ENCODE results near the gene MAG. TPM values are rescaled to one million over a fixed set of nuclear protein-coding genes. Genes with fewer than 3 reads are reported as not detected.
"Not testable (repeated sequence)": the region's sequence is repeated elsewhere in the genome, so short reads cannot be mapped to it uniquely, and the experiment has no call there.

MAG gene
- total RNA-seq, 2 donors from 2014 or later = 13.9 TPM; not detected in 1

GRCh38 chr19:35355791-35356460 lies 64.0 kb downstream of the MAG start:
- 54% methylated on average over 6 of the region's 6 CpGs for WGBS
- TF ChIP-seq POLR2AphosphoS5 (IDR thresholded peaks at IDR 0.05) (no peak), POLR2A (IDR thresholded peaks at IDR 0.05) (no peak)
- TF ChIP-seq, protein P1, sequence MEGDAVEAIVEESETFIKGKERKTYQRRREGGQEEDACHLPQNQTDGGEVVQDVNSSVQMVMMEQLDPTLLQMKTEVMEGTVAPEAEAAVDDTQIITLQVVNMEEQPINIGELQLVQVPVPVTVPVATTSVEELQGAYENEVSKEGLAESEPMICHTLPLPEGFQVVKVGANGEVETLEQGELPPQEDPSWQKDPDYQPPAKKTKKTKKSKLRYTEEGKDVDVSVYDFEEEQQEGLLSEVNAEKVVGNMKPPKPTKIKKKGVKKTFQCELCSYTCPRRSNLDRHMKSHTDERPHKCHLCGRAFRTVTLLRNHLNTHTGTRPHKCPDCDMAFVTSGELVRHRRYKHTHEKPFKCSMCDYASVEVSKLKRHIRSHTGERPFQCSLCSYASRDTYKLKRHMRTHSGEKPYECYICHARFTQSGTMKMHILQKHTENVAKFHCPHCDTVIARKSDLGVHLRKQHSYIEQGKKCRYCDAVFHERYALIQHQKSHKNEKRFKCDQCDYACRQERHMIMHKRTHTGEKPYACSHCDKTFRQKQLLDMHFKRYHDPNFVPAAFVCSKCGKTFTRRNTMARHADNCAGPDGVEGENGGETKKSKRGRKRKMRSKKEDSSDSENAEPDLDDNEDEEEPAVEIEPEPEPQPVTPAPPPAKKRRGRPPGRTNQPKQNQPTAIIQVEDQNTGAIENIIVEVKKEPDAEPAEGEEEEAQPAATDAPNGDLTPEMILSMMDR (IDR thresholded peaks at IDR 0.05) = no peak
- Histone ChIP-seq H3K36me3 (no peaks in the 10 kb centered on the region), H3K4me1 (replicated peaks) (no peaks in the 10 kb centered on the region), H3K9me3 (no peaks in the 10 kb centered on the region), H3K27me3 (replicated peaks; ENCODE audit: insufficient read depth) (no peaks in the 10 kb centered on the region), H3K4me3 (no peak overlapping the region), H3K27ac (no peak overlapping the region)
- intact Hi-C loops (cut with DNase I) = loop anchor here (10.0 kb wide), 1 partner anchor 359 kb away; the partner anchor contains the start of gene KMT2B
- DNase-seq (ENCODE audit: low spot score) = no peak

DNA sequence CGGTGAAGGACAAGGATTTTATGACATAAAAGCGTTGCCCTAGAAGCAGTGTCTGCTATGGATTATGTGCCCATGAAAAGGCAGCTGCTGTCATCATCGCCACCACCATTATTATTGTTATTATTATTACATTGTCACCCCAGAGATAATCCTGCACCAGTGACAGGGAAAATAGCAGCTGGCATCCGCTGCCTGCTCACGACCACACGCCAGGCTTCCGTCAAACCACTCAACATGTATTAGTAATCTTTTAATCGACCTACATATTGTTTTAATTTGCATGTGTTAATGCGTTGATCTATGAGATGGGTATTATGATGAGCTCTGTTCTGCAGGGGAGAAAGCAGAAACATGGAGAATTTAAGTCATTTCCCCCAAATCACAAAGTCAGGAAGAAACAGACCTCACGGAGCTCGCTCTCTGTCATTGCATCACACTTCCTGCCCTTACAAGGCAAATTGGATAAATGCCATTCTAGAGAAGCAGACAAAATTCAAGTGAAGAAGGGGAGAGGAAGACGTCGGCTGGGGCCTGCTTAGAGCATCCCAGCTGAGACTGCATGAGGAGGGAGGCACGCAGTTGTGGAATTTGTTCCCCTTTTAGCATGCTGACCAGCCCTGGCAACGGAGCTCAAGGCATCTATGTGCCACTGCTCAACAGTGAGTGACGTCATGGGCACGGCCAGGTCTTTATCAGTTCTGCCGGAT lies 66.1 kb downstream of the MAG start, which contains the start of gene FFAR3:
FFAR3 (plus strand) TSS at position 594 of the 707 bp plus-strand sequence. CDS start 431 bp downstream, outside the sequence.
- H3K4me3 ChIP-seq = no peak within 1 kb of the TSS
- intact Hi-C loops (cut with DNase I) = loop anchor here (10.0 kb wide), 1 partner anchor 357 kb away; the partner anchor contains the start of gene KMT2B
- no peaks in the 10 kb centered on the region for H3K36me3 ChIP-seq
- H3K27ac ChIP-seq = no peak within 1 kb of the TSS
- TF ChIP-seq POLR2A (IDR thresholded peaks at IDR 0.05) (no peak), POLR2AphosphoS5 (IDR thresholded peaks at IDR 0.05) (no peak)
- TF ChIP-seq, protein P1 (IDR thresholded peaks at IDR 0.05) = no peak
- H3K4me1 ChIP-seq (replicated peaks) = no peaks in the 10 kb centered on the region
- H3K27me3 ChIP-seq (replicated peaks; ENCODE audit: insufficient read depth) = no peaks in the 10 kb centered on the region
- DNase-seq (ENCODE audit: low spot score) = no peak
- no peaks in the 10 kb centered on the region for H3K9me3 ChIP-seq
- WGBS = 54% methylated on average over 18 of the region's 18 CpGs

DNA sequence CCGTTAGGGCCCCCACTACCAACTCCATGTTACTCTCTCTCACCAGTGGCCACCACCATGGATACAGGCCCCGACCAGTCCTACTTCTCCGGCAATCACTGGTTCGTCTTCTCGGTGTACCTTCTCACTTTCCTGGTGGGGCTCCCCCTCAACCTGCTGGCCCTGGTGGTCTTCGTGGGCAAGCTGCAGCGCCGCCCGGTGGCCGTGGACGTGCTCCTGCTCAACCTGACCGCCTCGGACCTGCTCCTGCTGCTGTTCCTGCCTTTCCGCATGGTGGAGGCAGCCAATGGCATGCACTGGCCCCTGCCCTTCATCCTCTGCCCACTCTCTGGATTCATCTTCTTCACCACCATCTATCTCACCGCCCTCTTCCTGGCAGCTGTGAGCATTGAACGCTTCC lies 66.9 kb downstream of the MAG start:
- H3K36me3 ChIP-seq; H3K27ac ChIP-seq; H3K4me1 ChIP-seq (replicated peaks); H3K9me3 ChIP-seq; H3K27me3 ChIP-seq (replicated peaks; ENCODE audit: insufficient read depth); H3K4me3 ChIP-seq; DNase-seq (ENCODE audit: low spot score): not testable (repeated sequence)
- intact Hi-C loops (cut with DNase I) = loop anchor here (10.0 kb wide), 1 partner anchor 356 kb away; the partner anchor contains the start of gene KMT2B
- WGBS = 90% methylated on average over 8 of the region's 16 CpGs

- not testable (repeated sequence) for H3K27ac ChIP-seq; H3K36me3 ChIP-seq; DNase-seq (ENCODE audit: low spot score); H3K4me1 ChIP-seq (replicated peaks); H3K4me3 ChIP-seq; H3K27me3 ChIP-seq (replicated peaks; ENCODE audit: insufficient read depth); H3K9me3 ChIP-seq
- intact Hi-C loops (cut with DNase I) = loop anchor here (10.0 kb wide), 1 partner anchor 355 kb away; the partner anchor contains the start of gene KMT2B
- 89% methylated on average over 8 of the region's 21 CpGs for WGBS
Measured at GRCh38 chr19:35359395-35359794, 67.4 kb downstream of the MAG start.

DNA sequence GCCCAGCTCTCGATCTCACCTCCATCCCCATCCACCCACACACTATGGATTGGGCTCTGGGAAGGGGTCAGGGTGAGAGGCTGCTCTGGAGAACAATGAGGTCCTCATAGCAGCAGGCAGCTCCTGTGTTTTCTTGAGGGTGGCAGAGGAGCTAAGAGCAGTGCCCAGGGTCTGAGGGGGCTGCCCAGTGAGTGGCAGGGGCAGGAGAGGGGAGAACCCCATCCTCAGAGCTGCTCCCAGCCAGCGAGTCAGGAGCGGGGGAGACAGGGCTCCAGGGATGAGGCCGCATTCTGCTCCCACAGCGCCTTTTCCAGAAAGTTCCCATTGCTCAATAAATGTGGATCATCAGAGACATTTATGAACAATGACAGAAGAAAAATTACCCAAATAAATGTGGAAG lies 68.1 kb downstream of the MAG start:
- WGBS = 71% methylated on average over 4 of the region's 5 CpGs
- H3K4me3 ChIP-seq; H3K4me1 ChIP-seq (replicated peaks); H3K36me3 ChIP-seq; H3K27ac ChIP-seq; DNase-seq (ENCODE audit: low spot score); H3K9me3 ChIP-seq; H3K27me3 ChIP-seq (replicated peaks; ENCODE audit: insufficient read depth); intact Hi-C loops (cut with DNase I): not testable (repeated sequence)

GRCh38 chr19:35360880-35361420 lies 69.0 kb downstream of the MAG start:
- intact Hi-C loops (cut with DNase I) = no loop called here
- no peaks in the 10 kb centered on the region for H3K9me3 ChIP-seq
- no peak overlapping the region for H3K27ac ChIP-seq
- no peaks in the 10 kb centered on the region for H3K27me3 ChIP-seq (replicated peaks; ENCODE audit: insufficient read depth)
- no peaks in the 10 kb centered on the region for H3K36me3 ChIP-seq
- 68% methylated on average over 5 of the region's 5 CpGs for WGBS
- no peaks in the 10 kb centered on the region for H3K4me1 ChIP-seq (replicated peaks)
- no peak for DNase-seq (ENCODE audit: low spot score)
- no peak overlapping the region for H3K4me3 ChIP-seq
- TF ChIP-seq POLR2AphosphoS5 (IDR thresholded peaks at IDR 0.05) (no peak), POLR2A (IDR thresholded peaks at IDR 0.05) (no peak)
- TF ChIP-seq, protein P1 (IDR thresholded peaks at IDR 0.05) = no peak
